CD14-positive monocyte (primary cell): Measurements from ENCODE around the gene PARD6G. TPM values are rescaled to one million over a fixed set of nuclear protein-coding genes. Genes with fewer than 3 reads are reported as not detected.
A peak's percentile ranks its signal among the peaks of the same experiment; 100 is the strongest.

Experiments
- DNase-seq, 3 donors: peaks; one replicate each; pipeline ENCODE4 v3.0.0-alpha.2; 2011 to 2022
- H2AFZ ChIP-seq: 2 replicates; pipeline ENCODE4 v1.6.0; 2012; ENCODE audit warnings: mild to moderate bottlenecking, low read depth, low read length, inconsistent platforms; ENCODE audit not compliant: insufficient read depth, poor library complexity, severe bottlenecking
- H3K27ac ChIP-seq, 2 donors: 1 replicate in 1 of 2; 2 replicates in 1 of 2; pipeline ENCODE4 v1.5.1; 2012 to 2013; ENCODE audit warnings: low read length in 2 of 2, control low read depth in 1 of 2, inconsistent platforms in 1 of 2, low read depth in 1 of 2, mild to moderate bottlenecking in 1 of 2
- H3K27me3 ChIP-seq, 2 donors: one replicate each; pipeline versions ENCODE4 v1.6.0 to v1.6.1; 2011 to 2013; ENCODE audit warnings: low read length in 2 of 2; ENCODE audit not compliant: control insufficient read depth in 2 of 2, insufficient read depth in 2 of 2
- H3K36me3 ChIP-seq, 2 donors: replicated peaks in 1 of 2; 1 replicate in 1 of 2; 2 replicates in 1 of 2; pipeline versions ENCODE4 v1.5.1 to v1.6.1; 2012 to 2013; ENCODE audit warnings: low read length in 2 of 2, control low read depth in 1 of 2, inconsistent platforms in 1 of 2, mild to moderate bottlenecking in 1 of 2; ENCODE audit not compliant: insufficient read depth in 2 of 2, control insufficient read depth in 1 of 2
- H3K4me1 ChIP-seq, 2 donors: 1 replicate in 1 of 2; 2 replicates in 1 of 2; pipeline versions ENCODE4 v1.5.1 to v1.6.1; 2012 to 2013; ENCODE audit warnings: low read length in 2 of 2, control low read depth in 1 of 2, inconsistent platforms in 1 of 2, mild to moderate bottlenecking in 1 of 2, moderate library complexity in 1 of 2; ENCODE audit not compliant: insufficient read depth in 2 of 2, control insufficient read depth in 1 of 2
- H3K4me2 ChIP-seq: replicated peaks from 2 replicates; pipeline ENCODE3; 2012; ENCODE audit warnings: low read length, moderate library complexity, mild to moderate bottlenecking; ENCODE audit not compliant: poor library complexity, severe bottlenecking; ENCODE audit errors: extremely low read depth
- H3K4me3 ChIP-seq, 3 experiments: fragments of 200-600 bp in 1 of 3; sonication (generic) in 1 of 3; replicated peaks in 1 of 3; 1 replicate in 2 of 3; 2 replicates in 1 of 3; pipeline ENCODE4 v1.5.1; 2011 to 2013; ENCODE audit warnings: low read length in 3 of 3, mild to moderate bottlenecking in 3 of 3, control low read depth in 2 of 3, low read depth in 2 of 3, inconsistent platforms in 1 of 3, moderate library complexity in 1 of 3
- H3K79me2 ChIP-seq: 2 replicates; pipeline ENCODE4 v1.6.0; 2012; ENCODE audit warnings: mild to moderate bottlenecking, control low read depth, inconsistent platforms, low read length, moderate library complexity; ENCODE audit not compliant: insufficient read depth
- H3K9ac ChIP-seq: 2 replicates; pipeline ENCODE4 v1.6.0; 2017; ENCODE audit warnings: low read length, mild to moderate bottlenecking; ENCODE audit not compliant: insufficient read depth, poor library complexity, severe bottlenecking
- H3K9me3 ChIP-seq, 2 donors: replicated peaks in 1 of 2; 1 replicate in 1 of 2; 2 replicates in 1 of 2; pipeline versions ENCODE4 v1.5.1 to v1.6.1; 2012 to 2013; ENCODE audit warnings: low read length in 2 of 2, control low read depth in 1 of 2; ENCODE audit not compliant: control insufficient read depth in 1 of 2, insufficient read depth in 1 of 2
- H4K20me1 ChIP-seq: 2 replicates; pipeline ENCODE4 v1.6.0; 2012; ENCODE audit warnings: mild to moderate bottlenecking, low read length, control low read depth, moderate library complexity; ENCODE audit not compliant: insufficient read depth
- H3K27ac Mint-ChIP-seq, 7 donors: one replicate each; pipeline ENCODE4 v1.8.0; 2020; ENCODE audit warnings: mild to moderate bottlenecking in 7 of 7, mixed read lengths in 7 of 7, moderate library complexity in 6 of 7, inconsistent platforms in 2 of 7
- H3K27me3 Mint-ChIP-seq, 3 donors: one replicate each; pipeline ENCODE4 v1.8.0; 2021 to 2022; ENCODE audit warnings: low read depth in 3 of 3, mild to moderate bottlenecking in 3 of 3, mixed read lengths in 3 of 3, moderate library complexity in 3 of 3, inconsistent platforms in 1 of 3
- H3K36me3 Mint-ChIP-seq, 2 donors: one replicate each; pipeline ENCODE4 v1.8.0; 2020; ENCODE audit warnings: mixed read lengths in 2 of 2, inconsistent platforms in 1 of 2, mild to moderate bottlenecking in 1 of 2
- H3K4me1 Mint-ChIP-seq: one replicate; pipeline ENCODE4 v1.8.0; 2020; ENCODE audit warnings: mild to moderate bottlenecking, mixed read lengths
- H3K4me3 Mint-ChIP-seq, 2 donors: one replicate each; pipeline ENCODE4 v1.8.0; 2020; ENCODE audit warnings: mild to moderate bottlenecking in 2 of 2, mixed read lengths in 2 of 2, moderate library complexity in 1 of 2
- H3K9me3 Mint-ChIP-seq, 7 donors: one replicate each; pipeline ENCODE4 v1.8.0; 2020 to 2022; ENCODE audit warnings: mixed read lengths in 7 of 7, mild to moderate bottlenecking in 6 of 7, moderate library complexity in 6 of 7, inconsistent platforms in 2 of 7
- CTCF ChIP-seq: fragments of 200-600 bp; IDR thresholded peaks from one replicate; pipeline ENCODE4 v1.8.0; 2022; ENCODE audit warnings: antibody characterized with exemption, mild to moderate bottlenecking
- WGBS: methylation state at CpG from one replicate; pipeline ENCODE4 v1.1.5; 2013; ENCODE audit warnings: missing lambda C conversion rate; ENCODE audit not compliant: insufficient coverage; 5-methylcytosine and 5-hydroxymethylcytosine counted together
- intact Hi-C, 2 donors: fragments of 100-400 bp; cut with micrococcal nuclease; formaldehyde crosslinking; loops; one replicate each; pipeline versions ENCODE4 v1.15.0 to v1.15.1; 2023
- polyA plus RNA-seq, 3 donors: library from polyadenylated mRNA; depleted of rRNA in 1 of 3; unstranded in 2 of 3; stranded (reverse) in 1 of 3; fragments of 300-500 nt in 2 of 3; fragments of >200 nt in 1 of 3; fragmentation: Illumina TruSeq in 2 of 3; gene quantifications; 1 replicate in 2 of 3; 2 replicates in 1 of 3; pipeline ENCODE4 v1.2.3, GENCODE V29; 2012 to 2021

The PARD6G gene
- polyA plus RNA-seq, 3 donors: not detected

- no peak for TF ChIP-seq CTCF
- intact Hi-C loops: no loop called here
- H3K36me3 ChIP-seq: no peaks in the 10 kb centered on the region
- Mint-ChIP-seq H3K9me3 (peaks cover 0 to 4% (median 0%) of the 10 kb centered on the region in 7 donors), H3K4me3 (peak overlapping the region in 1 of 2 donors; percentile 37), H3K4me1 (peaks cover 7% of the 10 kb centered on the region), H3K36me3 (no peaks in the 10 kb centered on the region), H3K27ac (peak overlapping the region in 1 of 7 donors; percentile 8), H3K27me3 (peaks cover 20 to 29% (median 21%) of the 10 kb centered on the region in 3 donors)
- H3K9ac ChIP-seq: no peak overlapping the region
- H3K4me1 ChIP-seq: no peaks in the 10 kb centered on the region
- no peaks in the 10 kb centered on the region for H3K9me3 ChIP-seq
- no peak for DNase-seq
- H3K27me3 ChIP-seq: peaks cover 0 to 7% of the 10 kb centered on the region in 2 donors
- no peak overlapping the region for H2AFZ ChIP-seq
- no peak overlapping the region for H3K27ac ChIP-seq
- H3K79me2 ChIP-seq: no peaks in the 10 kb centered on the region
- no peak overlapping the region for H3K4me2 ChIP-seq
- WGBS: 84% methylated on average over 9 of the region's 18 CpGs
- H4K20me1 ChIP-seq: no peaks in the 10 kb centered on the region
- H3K4me3 ChIP-seq: no peak overlapping the region
These were observed 71.7 kb downstream of the PARD6G start for GRCh38 chr18:80175451-80176204.

DNA sequence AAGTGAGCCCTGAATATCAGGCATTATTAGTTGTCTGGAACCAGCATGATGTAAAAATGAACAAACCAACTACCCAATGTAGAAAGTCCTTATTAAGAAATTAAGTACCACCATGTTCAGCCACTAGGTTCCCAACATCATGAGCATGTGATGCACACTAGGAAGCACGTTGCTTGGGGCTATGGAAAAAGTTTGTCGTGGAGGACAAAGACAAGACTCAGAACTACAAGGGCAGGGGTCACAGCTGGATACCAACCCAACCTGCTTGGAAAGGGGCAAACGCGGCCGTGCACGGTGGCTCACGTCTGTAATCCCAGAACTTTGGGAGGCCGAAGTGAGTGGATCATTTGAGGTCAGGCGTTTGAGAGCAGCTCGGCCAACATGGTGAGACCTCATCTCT lies 74.3 kb downstream of the PARD6G start:
- Mint-ChIP-seq H3K4me1 (peaks cover 7% of the 10 kb centered on the region), H3K4me3 (no peak overlapping the region), H3K36me3 (no peaks in the 10 kb centered on the region), H3K27me3 (peaks cover 20 to 32% (median 20%) of the 10 kb centered on the region in 3 donors), H3K9me3 (peaks cover 0 to 4% (median 0%) of the 10 kb centered on the region in 7 donors), H3K27ac (no peak overlapping the region)
- Histone ChIP-seq H3K27me3 (peaks cover 0 to 7% of the 10 kb centered on the region in 2 donors), H2AFZ (no peak overlapping the region), H3K4me1 (no peaks in the 10 kb centered on the region), H3K27ac (no peak overlapping the region), H3K36me3 (no peaks in the 10 kb centered on the region), H3K9me3 (no peaks in the 10 kb centered on the region), H4K20me1 (no peaks in the 10 kb centered on the region), H3K79me2 (no peaks in the 10 kb centered on the region), H3K4me3 (no peak overlapping the region), H3K9ac (no peak overlapping the region), H3K4me2 (no peak overlapping the region)
- WGBS: 91% methylated on average over 10 of the region's 10 CpGs
- intact Hi-C loops: no loop called here
- TF ChIP-seq CTCF: no peak
- DNase-seq: no peak
